ENCODE data around the gene C1orf174. TPM values are rescaled to one million over a fixed set of nuclear protein-coding genes. Genes with fewer than 3 reads are reported as not detected.

C1orf174 gene
- total and polyA plus RNA-seq, 8 donors = 6.7 to 11.6 (median 9.2) TPM

DNA sequence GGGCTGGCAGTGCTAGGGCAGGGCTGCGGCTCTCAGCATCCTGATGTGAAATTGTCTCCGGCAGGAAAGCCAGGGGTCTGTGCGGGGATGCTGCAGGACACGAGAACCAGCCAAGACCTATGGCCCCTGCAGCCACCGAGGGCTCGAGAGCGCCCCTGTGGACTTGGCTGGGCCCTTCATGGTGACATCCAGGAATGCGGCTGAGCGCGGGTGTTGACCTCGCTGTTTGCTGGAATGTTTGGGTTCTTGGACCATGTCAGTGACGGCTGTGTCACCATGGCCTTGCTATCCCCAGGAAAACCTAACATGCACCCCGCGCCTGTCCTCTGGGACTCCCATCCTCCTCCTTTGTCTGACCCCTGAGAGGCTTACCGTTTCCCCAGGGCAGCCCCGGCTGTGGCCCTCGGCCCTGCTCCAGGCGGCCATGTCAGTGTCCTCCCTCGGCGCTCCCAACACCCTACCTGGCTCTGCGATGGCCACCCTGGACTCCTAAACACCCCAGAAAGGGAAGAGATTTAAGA, 14.3 kb upstream of the C1orf174 start:
- 89 to 94% methylated on average over 21 of the region's 21 CpGs for WGBS, 2 donors
- no peaks in the 10 kb centered on the region for H3K4me1 ChIP-seq
- no peaks in the 10 kb centered on the region for H3K36me3 ChIP-seq
- no peaks in the 10 kb centered on the region for H3K27me3 ChIP-seq
- H3K9me3 ChIP-seq = no peaks in the 10 kb centered on the region
- DNase-seq = peak in 1 of 6 donors; percentile 47
- FAIRE-seq = no peak
- TF ChIP-seq, protein P1, sequence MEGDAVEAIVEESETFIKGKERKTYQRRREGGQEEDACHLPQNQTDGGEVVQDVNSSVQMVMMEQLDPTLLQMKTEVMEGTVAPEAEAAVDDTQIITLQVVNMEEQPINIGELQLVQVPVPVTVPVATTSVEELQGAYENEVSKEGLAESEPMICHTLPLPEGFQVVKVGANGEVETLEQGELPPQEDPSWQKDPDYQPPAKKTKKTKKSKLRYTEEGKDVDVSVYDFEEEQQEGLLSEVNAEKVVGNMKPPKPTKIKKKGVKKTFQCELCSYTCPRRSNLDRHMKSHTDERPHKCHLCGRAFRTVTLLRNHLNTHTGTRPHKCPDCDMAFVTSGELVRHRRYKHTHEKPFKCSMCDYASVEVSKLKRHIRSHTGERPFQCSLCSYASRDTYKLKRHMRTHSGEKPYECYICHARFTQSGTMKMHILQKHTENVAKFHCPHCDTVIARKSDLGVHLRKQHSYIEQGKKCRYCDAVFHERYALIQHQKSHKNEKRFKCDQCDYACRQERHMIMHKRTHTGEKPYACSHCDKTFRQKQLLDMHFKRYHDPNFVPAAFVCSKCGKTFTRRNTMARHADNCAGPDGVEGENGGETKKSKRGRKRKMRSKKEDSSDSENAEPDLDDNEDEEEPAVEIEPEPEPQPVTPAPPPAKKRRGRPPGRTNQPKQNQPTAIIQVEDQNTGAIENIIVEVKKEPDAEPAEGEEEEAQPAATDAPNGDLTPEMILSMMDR (IDR thresholded peaks at IDR 0.05) = no peak
- H3K4me3 ChIP-seq = no peak overlapping the region
- intact Hi-C loops (cut with DNase I) = loop anchor here in 1 of 3 donors (10.0 kb wide), 1 partner anchor 1830 kb away; no protein-coding TSS in a partner anchor
- H3K27ac ChIP-seq = no peak overlapping the region
- no peak for ATAC-seq

DNA sequence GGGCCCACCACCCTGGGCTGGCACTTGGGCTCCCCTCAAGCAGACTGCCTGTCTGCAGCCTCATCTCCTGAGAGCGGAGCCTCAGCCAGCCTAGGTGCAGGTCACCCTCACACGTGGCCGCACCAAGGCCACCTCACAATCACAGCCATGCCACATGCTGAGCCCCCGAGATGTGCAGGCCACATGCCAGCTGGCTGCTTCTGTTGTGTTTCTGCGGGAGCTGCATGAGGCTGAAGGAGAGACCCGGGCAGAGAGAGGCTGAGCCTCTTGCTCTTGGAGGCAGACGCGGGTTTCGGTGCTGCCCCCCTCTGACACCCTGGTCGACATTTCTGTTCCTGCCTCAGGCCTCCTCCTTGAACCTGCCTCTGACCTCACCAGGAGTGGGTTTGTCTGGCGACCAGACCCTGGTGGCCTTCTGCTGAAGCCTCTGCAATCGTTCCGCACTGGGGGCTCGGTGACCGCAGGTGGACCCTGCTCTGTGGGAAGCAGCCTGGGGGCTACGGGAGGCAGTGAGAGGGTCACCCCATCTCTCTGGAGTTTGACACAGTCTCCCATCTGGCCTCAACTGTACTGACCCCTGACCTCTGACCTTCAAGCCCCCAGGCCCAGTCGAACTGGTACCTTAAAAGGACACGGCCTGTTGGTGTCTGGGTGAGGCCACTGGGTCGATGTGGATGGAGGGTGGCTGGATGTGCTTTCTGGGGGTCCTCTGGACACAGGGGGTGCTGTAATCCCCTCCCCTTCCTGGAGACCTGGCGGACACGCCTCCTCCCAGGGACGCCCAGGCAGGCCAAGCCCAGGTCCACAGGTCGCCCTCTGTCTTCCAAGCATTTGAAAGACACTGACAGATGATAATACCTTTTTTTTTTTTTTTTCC, 13.0 kb upstream of the C1orf174 start:
- ATAC-seq (no peak), DNase-seq (peak in 1 of 6 donors; percentile 49), FAIRE-seq (no peak)
- H3K36me3 ChIP-seq = no peaks in the 10 kb centered on the region
- no peaks in the 10 kb centered on the region for H3K4me1 ChIP-seq
- WGBS, 2 donors = 88 to 91% methylated on average over 23 of the region's 23 CpGs
- H3K9me3 ChIP-seq = no peaks in the 10 kb centered on the region
- intact Hi-C loops (cut with DNase I) = loop anchor here in 1 of 3 donors (10.0 kb wide), 1 partner anchor 1832 kb away; no protein-coding TSS in a partner anchor
- H3K27me3 ChIP-seq = no peaks in the 10 kb centered on the region
- H3K4me3 ChIP-seq = no peak overlapping the region
- H3K27ac ChIP-seq = no peak overlapping the region
- TF ChIP-seq, protein P1 (IDR thresholded peaks at IDR 0.05) = no peak

DNA sequence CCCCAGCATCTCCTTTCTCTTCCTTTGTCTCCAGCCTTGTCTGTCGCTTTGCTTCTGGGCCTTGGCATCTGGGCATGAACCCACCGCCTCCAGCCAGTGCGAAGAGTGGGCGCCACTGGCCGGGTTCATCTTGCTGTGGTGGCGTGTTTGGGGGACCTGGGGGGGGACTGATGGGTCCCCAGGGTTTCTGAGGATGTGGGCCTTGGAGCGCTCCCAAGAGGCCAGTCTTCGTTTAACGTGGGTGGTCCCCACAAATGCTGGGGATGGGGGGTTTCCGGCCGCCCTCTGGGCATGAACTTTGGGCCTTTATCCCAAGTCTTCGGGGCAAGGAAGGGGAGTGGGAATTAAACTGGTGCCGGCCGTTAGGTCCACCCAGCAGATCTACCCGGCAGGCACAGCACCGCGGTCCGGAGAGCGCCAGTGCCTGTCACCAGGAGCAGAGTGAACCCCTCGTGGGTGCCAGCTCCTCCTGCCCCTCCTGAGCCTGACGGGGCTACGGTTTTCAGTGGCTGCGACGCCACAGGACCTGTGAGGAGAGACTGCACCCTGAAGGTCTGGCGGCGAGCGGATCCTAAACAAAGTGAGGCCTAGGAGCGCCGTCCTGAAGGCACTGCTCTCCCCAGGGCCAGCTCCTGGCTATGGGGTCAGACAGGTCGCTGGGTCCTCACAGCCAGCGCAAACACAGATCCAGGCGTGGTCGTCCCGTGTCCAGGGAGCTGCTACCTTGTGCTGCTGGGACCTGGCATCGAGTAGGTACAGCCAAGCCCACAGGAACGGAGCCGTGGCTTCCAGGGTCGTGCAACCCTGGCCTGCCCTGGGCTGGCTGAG, 12.1 kb upstream of the C1orf174 start:
- Histone ChIP-seq H3K36me3 (no peaks in the 10 kb centered on the region), H3K9me3 (no peaks in the 10 kb centered on the region), H3K4me1 (no peaks in the 10 kb centered on the region), H3K27me3 (no peaks in the 10 kb centered on the region), H3K27ac (no peak overlapping the region), H3K4me3 (no peak overlapping the region)
- ATAC-seq (no peak), FAIRE-seq (no peak), DNase-seq (no peak)
- intact Hi-C loops (cut with DNase I) = loop anchor here in 1 of 3 donors (10.0 kb wide), 1 partner anchor 1833 kb away; no protein-coding TSS in a partner anchor
- 84 to 89% methylated on average over 38 of the region's 38 CpGs for WGBS, 2 donors
- TF ChIP-seq, protein P1 (IDR thresholded peaks at IDR 0.05) = no peak

DNA sequence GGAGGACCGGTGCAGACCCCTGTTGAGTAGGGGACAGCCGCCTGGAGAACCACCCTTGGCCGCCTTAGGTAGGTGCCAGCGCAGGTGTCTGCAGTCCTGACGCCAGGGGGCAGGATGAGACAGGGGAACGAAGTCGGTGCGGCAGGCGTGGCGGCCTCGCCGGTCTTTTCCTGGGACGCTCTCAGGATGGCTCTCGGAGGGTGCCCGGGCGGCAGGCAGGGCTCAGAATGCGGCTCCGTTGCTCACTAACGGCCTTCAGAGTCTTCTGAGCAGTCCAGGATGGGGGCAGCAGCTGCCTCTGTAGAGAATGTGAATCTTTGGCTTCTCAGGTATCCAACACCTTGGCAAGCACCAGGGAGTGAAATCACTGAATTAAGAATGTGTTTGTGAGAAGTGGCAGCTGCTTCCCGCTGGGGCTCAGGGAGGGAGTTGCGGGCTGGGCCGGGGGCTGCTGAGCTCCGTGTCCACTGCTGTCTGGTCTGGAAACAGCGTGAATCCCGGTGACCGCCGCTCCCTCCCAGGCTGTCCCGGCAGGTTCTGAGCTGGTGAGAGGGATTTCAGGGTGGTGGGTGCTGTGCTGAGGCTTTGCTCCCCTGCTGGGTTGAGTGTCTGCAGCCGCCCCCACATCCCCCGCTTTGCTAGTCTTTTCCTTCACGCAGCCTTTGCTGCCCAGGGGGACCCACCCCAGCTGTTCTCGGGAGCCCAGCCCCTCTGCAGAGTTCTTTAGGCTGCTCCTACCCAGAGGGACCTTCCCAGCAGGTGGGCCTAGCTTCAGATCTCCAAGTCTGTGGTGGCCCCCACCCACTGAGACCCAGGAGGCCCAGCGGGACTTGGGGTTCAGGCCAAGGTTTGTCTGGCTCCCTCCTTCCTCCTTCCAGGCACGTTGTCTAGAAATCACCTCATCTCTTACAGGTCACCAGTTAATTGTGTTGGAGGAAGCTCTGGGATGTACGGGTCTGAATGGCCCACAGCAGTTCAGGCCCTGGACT, 11.1 kb upstream of the C1orf174 start:
- ATAC-seq (peak; percentile 90 to 98 (median 96)), DNase-seq (peak; percentile 67 to 94 (median 84)), FAIRE-seq (no peak)
- Histone ChIP-seq H3K4me1 (no peaks in the 10 kb centered on the region), H3K4me3 (peak overlapping the region in 1 of 4 donors; percentile 19), H3K9me3 (no peaks in the 10 kb centered on the region), H3K27ac (no peak overlapping the region), H3K27me3 (no peaks in the 10 kb centered on the region), H3K36me3 (no peaks in the 10 kb centered on the region)
- intact Hi-C loops (cut with DNase I) = loop anchor here in 1 of 3 donors (10.0 kb wide), 1 partner anchor 1834 kb away; no protein-coding TSS in a partner anchor
- WGBS, 2 donors = 11 to 12% methylated on average over 30 to 35 of the region's 35 CpGs
- TF ChIP-seq, protein P1 (IDR thresholded peaks at IDR 0.05) = peak; percentile 60 to 76 (median 72)

All from pancreas (tissue), 10 donors.